ENCODE data around the gene MVB12B.

DNA sequence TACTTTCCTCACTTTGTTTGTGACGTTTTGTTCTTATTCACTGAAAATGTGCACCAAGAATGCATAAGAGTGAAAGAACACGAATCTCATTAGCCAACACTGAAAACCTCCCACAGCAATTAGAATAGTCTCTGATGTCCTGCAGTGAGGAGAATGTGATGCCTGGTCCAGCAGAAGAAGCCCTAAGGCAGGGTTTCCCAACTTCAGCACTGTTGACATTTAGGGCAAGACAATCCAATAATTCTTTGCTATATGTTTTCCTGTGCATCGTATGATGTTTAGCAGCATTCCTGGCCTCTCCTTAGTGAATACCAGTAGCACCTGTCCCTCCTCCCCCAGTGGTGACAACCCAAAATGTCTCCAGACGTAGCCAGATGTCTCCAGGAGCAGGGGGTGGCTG is 14.8 kb downstream of the MVB12B start:
- TF ChIP-seq EP300 (IDR thresholded peaks at IDR 0.05) (no peak), POLR2AphosphoS5 (IDR thresholded peaks at IDR 0.05) (no peak)
- TF ChIP-seq, protein P1, sequence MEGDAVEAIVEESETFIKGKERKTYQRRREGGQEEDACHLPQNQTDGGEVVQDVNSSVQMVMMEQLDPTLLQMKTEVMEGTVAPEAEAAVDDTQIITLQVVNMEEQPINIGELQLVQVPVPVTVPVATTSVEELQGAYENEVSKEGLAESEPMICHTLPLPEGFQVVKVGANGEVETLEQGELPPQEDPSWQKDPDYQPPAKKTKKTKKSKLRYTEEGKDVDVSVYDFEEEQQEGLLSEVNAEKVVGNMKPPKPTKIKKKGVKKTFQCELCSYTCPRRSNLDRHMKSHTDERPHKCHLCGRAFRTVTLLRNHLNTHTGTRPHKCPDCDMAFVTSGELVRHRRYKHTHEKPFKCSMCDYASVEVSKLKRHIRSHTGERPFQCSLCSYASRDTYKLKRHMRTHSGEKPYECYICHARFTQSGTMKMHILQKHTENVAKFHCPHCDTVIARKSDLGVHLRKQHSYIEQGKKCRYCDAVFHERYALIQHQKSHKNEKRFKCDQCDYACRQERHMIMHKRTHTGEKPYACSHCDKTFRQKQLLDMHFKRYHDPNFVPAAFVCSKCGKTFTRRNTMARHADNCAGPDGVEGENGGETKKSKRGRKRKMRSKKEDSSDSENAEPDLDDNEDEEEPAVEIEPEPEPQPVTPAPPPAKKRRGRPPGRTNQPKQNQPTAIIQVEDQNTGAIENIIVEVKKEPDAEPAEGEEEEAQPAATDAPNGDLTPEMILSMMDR (IDR thresholded peaks at IDR 0.05): no peak
